ENCODE data around the gene SPATA17.
"Not testable (repeated sequence)": the region's sequence is repeated elsewhere in the genome, so short reads cannot be mapped to it uniquely, and the experiment has no call there.

Gene SPATA17

GRCh38 chr1:217681806-217682205 is 50.7 kb downstream of the SPATA17 start:
- no peak for DNase-seq

GRCh38 chr1:217687511-217687910 is 56.4 kb downstream of the SPATA17 start:
- no peak for DNase-seq

GRCh38 chr1:217696140-217696539 is 65.0 kb downstream of the SPATA17 start:
- not testable (repeated sequence) for DNase-seq

- no peak for DNase-seq
These were observed 72.2 kb downstream of the SPATA17 start for GRCh38 chr1:217703326-217703725.

GRCh38 chr1:217712925-217713597 is 81.9 kb downstream of the SPATA17 start:
- DNase-seq = no peak

GRCh38 chr1:217715681-217716080 is 84.5 kb downstream of the SPATA17 start:
- DNase-seq = no peak

- no peak for DNase-seq
These were observed 86.8 kb downstream of the SPATA17 start for GRCh38 chr1:217717959-217718358.

GRCh38 chr1:217718873-217719272 is 87.7 kb downstream of the SPATA17 start:
- DNase-seq = no peak

GRCh38 chr1:217721692-217722091 is 90.5 kb downstream of the SPATA17 start:
- no peak for DNase-seq

GRCh38 chr1:217734973-217735372 is 103.8 kb downstream of the SPATA17 start:
- no peak for DNase-seq

- DNase-seq = no peak
These were observed 116.1 kb downstream of the SPATA17 start for GRCh38 chr1:217747156-217747769.

GRCh38 chr1:217769768-217770167 is 138.6 kb downstream of the SPATA17 start:
- DNase-seq = no peak

- DNase-seq = no peak
These were observed 139.8 kb downstream of the SPATA17 start for GRCh38 chr1:217770918-217771317.

GRCh38 chr1:217776693-217777092 is 145.5 kb downstream of the SPATA17 start:
- DNase-seq = no peak

- no peak for DNase-seq
These were observed 149.9 kb downstream of the SPATA17 start for GRCh38 chr1:217781056-217781455.

- DNase-seq = no peak
These were observed 159.9 kb downstream of the SPATA17 start for GRCh38 chr1:217791091-217791490.

- no peak for DNase-seq
These were observed 174.6 kb downstream of the SPATA17 start for GRCh38 chr1:217805792-217806191.

GRCh38 chr1:217812175-217812574 is 181.0 kb downstream of the SPATA17 start:
- no peak for DNase-seq

- DNase-seq = no peak
These were observed 181.9 kb downstream of the SPATA17 start for GRCh38 chr1:217813031-217813430.

- DNase-seq = no peak
These were observed 206.5 kb downstream of the SPATA17 start for GRCh38 chr1:217837691-217838090.

- no peak for DNase-seq
These were observed 208.0 kb downstream of the SPATA17 start for GRCh38 chr1:217839161-217839560.

- DNase-seq = no peak
These were observed 215.6 kb downstream of the SPATA17 start for GRCh38 chr1:217846733-217847132.

- no peak for DNase-seq
These were observed 216.5 kb downstream of the SPATA17 start for GRCh38 chr1:217847643-217848042.

- no peak for DNase-seq
These were observed 225.3 kb downstream of the SPATA17 start for GRCh38 chr1:217856342-217857034.

All from cortex of kidney (tissue), 1 donor.